Renal cortical epithelial cell (primary cell): Measurements from ENCODE around the gene TACR1. TPM values are rescaled to one million over a fixed set of nuclear protein-coding genes. Genes with fewer than 3 reads are reported as not detected.
"Not testable (repeated sequence)": the region's sequence is repeated elsewhere in the genome, so short reads cannot be mapped to it uniquely, and the experiment has no call there.

Experiments used
- DNase-seq: peaks from one replicate; pipeline ENCODE4 v3.0.0-alpha.2; 2011; ENCODE audit warnings: low read depth
- total RNA-seq: library from RNA; depleted of rRNA; stranded (reverse); fragments of >200 nt; gene quantifications from 2 replicates; pipeline ENCODE4 v1.2.3, GENCODE V29; 2014

The TACR1 gene
- total RNA-seq, 1 donor from 2014 or later = 0.10 TPM

DNA sequence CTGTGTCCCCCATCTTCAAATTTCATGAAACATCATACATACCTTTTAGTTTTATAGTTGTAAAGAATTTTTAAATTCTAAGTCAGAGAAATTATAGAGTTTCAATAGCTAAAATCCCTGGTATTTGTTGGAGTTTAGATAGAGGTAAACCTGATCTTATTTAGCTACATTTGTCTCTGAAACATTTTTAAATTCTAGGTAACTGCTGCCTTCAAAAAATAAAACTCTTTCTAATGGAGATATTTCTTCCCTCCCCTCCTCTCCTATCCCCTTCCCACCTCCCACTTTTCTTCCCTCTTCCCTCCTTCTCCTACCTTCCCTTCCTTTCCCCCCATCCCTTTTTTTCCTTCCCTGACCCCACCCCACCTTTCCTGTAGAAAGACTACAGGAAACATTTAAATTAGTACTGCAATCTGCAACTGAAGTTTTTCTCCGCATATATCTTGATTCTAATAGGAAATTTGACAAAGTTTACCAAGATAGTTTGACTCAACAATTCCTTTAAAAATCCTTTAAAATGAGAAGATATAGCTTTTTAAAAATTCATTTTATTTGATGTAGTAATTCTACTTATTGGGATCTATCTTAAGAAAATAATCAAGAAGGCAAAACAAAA, 4.1 kb downstream of the TACR1 start:
- no peak for DNase-seq

DNA sequence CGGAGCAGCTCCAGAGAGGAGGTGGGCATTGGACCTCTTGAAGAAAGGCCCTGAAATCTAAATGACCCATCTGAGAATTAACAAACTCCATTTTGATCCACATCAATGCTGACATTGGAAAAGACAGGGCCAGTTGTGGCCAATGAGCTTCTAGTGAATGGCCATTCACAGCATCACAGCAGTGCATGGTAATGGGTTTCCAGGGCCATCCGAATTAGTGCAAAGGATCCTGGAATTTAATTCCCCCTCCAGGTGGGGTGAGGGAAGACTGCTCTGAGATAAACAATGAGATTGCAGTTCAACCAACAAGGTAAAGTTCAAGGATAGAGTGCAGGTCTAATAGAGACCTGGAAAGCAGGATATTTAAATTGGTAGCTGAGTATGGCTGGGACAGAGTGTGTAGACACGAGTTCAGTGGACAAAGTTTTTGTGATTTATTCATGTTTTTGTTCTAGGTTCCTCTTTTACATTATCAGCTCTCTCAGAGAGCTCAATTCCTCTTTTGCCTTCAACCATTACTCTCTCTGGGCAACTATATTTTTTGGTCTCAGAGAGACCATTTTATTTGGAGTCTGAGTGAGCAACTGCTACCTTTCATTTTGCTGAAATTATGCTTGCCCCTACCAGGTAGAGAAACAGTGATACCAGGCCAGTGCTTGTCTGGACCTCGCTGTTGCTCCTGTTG, 5.0 kb downstream of the TACR1 start:
- no peak for DNase-seq

DNA sequence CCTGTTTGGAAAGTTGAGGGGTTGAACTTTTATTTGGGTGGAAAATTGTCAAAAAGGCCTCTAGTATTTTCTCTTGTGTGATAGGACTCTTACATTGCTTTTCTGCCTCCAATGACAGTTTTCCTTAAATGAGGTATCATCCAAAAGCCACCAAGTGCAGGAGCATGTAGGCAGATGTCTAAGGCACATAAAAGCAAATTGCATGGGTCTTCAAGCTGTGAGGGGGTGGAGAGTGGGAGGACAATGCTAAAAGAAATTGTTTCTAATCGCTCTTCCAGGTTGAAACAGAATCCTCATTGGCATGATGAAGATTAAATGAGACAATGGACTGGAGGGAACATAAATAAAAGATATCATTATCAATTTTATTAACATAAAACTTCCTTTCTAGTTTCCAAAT, 6.8 kb downstream of the TACR1 start:
- DNase-seq = no peak

DNA sequence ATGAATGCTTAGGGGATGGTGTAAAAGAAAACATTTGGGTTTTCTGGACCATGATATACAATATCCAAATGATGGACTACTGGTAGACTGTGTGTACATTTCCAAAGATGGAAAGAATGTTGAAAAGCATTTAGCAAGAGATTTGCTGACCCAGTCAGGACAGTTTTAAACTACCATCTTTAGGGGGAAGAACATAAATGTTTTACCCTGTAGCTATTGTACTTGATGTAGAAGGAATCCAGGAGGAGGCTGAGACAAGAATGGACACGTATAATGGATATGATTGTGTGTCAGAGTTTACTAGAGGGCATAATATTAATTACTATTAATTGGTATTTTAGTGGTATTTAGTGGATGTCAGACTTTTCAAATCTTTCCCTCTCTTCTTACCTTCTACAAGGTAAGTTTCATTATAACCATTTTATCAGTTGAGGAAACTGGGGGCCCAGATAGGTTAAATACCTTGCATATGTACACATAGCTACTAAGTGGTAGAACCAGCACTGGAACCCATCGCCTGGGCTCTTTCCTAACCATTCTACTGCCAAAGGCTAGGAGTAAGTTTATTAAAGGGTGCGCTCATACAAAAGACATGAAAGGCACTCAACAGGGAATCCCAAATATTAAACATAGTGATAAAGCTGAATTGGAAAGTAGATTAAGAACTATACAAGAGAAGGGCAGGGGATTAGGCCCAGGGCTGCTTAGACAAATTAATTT, 8.9 kb downstream of the TACR1 start:
- DNase-seq = no peak

DNA sequence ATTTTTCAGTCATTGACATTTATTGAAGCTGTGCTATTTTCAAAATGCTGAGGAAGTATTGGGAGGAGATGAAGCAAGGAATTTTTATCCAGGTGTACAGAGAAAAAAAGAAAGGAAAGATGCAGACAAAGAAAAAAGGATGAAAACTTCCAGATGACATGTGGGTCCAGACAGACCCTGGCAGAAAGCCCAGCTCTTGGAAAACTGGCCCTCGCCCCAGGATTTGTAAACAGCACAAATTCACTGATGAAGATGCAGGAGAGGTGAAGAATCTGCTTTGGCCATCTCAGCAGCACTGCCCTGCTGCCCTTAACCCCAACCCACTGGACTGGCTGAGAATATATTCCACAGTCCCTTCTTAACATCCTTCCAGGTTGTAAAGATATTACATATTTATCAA, 12.5 kb downstream of the TACR1 start:
- no peak for DNase-seq

DNA sequence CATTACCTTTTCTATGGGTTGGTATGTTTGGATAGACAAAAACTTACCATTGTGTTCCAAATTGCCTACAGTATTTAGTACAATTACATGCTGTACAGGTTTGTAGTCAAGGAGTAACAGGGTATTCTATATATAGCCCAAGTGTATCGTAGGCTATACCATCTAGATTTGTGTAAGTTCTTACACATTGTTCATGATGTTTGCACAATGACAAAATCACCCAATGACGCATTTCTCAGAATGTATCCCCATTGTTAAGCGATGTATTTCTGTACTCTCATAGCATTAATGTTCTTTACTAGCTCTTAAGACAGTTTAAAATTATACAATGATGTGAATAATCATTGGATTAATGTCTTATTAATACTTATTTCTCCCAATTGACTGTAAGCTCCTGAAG, 16.7 kb downstream of the TACR1 start:
- DNase-seq = no peak

DNA sequence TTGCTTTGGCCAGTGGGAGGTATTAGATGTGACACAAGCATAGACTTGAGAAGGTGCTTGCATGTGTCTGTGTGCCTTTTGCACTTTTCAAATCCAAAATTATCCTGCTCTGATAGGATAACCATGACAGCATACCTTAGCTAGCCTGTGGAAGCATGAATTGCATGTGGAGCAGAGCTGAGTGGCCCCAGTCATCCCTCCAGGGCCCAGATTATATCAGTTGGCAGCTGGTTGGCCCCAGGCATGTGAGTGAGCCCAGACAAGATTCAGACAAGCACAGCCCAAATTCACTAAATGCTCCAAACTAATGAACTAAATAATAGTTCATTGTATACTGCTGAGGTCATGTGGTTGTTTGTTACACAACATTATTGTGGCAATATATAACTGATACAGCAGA, 18.8 kb downstream of the TACR1 start:
- no peak for DNase-seq

DNA sequence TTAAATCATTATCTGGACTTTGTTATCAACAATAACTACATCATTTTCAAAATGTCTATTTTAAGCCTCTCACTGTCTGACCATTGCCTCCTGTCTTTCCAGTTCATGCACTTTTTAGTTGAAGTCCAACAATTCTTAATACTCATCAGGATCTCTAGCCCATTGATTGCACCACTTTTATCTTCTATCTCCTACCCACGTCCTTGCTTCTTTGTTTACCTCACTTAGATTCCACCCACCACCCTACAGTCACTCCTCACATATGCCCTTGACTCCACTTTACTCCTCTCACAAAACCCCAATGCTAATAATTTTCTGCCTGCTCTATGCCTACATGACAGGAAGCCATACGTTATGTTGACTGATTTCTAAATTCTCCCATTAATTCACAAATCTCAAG, 21.9 kb downstream of the TACR1 start:
- no peak for DNase-seq

DNA sequence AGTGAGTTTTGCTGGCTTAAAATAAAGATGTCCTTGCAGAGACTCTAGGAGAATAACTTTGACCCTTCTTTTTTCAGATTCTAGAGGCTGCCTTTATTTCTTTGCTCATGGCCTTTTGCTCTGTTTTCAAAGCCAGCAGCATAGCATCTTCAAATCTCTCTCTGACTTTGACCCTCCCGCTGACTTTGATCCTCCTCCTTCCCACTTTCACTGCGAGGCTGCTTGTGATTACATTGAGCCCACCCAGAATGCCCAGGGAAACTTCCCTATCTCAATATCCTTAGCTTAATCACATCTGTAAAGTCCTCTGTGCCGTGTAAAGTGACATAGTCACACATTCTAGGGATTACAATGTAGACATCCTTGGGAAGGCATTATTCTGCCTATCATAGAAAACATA, 23.9 kb downstream of the TACR1 start:
- DNase-seq = no peak

DNA sequence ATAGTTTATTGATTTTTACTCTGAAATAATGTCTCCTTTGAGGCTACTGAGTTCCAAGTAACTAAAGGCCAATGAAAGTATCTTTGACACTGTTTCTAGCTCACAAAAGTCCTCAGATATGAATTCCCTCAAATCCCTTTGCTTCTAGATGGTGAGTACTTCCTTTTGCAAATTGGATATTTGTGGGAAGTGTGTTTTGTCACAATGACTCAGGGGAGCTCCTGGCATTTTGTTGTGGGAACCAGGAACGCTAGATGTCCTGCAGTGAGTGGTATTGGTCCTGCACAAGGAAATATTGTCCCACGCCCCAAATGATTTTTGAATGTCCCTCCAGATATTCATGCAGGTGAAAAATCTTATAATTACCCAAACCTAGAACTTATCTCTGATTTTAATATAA, 24.3 kb downstream of the TACR1 start:
- DNase-seq = no peak

DNA sequence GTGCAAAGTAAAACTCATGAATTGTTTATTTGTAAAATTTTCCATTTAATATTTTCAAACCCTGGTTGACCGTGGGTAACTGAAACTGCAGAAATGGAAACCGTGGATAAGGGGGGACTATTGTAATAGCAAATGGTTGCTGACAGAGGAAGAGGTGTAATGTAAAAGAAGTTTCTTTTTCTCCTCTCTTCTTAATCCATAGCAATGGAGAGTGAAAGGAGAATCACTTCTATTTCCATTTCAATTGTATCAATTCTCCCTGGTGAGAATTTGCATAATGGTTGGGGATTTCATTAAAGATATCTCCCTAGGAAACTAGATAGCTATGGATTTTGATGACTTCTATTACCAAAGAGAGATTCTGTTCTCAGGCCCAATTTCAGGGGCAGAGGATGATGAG, 24.8 kb downstream of the TACR1 start:
- DNase-seq = no peak

DNA sequence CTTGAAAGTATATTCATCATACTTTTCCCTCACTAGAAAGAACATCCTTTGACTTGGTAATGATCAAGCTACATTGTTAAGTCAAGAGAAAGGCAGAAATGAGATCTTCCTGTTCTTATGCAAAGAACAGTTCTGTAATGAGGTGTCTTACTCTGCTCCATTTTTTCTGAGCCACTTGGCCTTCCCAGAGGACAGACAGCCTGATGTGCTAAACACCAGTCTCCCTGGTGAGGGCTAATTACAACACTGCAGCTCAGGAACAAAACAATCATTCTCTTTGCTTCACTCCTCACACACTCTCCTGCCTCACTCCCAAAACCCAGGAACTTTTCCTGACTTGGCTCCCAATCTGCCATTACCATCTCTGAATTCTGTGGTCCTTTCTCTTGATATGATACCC, 25.6 kb downstream of the TACR1 start:
- no peak for DNase-seq

DNA sequence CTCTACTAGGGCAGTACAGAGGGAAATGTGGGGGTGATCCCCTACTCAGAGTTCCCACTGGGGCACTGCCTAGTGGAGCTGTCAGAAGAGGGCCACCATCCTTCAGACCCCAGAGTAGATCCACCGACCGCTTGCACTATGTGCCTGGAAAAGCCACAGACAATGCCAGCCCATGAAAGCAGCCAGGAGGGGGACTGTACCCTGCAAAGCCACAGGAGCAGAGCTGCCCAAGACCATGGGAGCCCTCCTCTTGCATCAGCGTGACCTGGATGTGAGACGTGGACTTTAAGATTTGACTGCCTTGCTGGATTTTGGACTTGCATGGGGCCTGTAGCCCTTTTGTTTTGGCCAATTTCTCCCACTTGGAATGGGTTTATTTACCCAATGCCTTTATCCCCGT, 27.9 kb downstream of the TACR1 start:
- DNase-seq = not testable (repeated sequence)

DNA sequence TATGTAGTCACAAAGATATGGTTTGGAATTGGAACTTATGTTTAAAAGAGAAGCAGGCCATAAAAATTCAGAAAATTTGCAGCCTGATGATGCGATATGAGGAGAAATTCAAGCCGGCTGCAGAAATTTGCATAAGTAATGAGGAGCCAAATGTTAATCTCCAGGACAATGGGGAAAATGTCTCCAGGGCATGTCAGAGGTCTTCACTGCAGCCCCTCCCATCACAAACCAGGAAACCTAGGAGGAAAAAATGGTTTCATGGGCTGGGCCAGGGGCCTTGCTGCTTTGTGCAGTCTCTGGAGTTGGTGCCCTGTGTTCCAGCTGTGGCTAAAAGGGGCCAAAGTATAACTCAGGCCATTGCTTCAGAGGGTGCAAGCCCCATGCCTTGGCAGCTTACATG, 28.4 kb downstream of the TACR1 start:
- DNase-seq = no peak

DNA sequence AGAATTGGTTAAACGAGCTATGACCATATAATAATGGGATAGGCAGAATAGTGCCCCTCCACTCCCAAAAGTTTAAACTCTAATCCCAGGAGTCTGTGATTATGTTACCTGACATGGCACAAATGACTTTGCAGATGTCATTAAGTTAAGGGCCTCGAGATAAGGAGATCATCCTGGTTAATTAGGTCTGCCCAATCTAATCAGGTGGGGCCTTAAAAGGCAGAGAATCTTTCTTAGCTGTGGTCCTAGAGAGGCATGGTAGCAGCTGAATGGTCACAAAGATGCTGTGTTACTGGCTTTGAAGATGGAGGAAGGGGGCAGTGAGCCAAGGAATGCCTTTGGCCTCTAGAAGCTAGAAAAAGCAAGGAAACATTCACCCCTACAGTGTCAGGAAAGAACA, 31.1 kb downstream of the TACR1 start:
- DNase-seq = no peak

DNA sequence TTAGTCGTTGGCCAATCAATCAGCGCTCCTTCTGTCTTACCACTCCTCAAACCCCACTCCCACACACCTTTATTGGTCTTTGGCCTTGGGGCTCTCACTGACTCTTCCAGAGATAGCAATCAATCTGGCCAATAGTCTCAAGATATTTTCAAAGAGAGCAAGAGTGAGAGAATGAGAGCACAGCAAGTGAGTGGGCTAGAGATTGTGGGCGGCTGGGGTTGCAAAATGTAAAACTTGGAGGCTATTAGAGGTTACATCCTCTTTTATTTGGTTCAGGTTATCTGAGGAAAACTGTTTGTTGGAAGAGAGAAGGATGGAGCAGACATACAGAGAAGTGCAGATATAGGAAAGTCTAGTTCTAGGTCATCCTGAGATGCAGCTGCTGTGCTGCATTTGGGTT, 32.8 kb downstream of the TACR1 start:
- DNase-seq = no peak

DNA sequence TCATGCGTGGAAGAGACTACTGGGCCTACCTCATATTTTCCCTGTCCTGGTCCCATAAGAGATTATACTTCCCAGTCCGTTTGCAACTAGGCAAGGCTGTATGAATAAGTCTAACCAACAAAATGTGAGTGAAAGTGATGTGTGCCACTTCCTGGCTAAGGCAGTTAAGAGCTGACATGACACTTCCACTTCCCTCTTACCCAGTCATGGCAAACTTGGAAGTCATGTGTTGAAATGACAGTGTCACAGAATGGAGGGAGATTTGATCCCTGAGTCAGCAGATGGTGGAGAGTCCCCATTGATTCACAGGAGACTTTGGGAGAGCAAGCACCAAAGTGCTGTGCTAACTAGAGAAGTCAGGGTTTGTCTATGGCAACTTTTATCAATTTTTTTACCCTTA, 36.4 kb downstream of the TACR1 start:
- DNase-seq = no peak

DNA sequence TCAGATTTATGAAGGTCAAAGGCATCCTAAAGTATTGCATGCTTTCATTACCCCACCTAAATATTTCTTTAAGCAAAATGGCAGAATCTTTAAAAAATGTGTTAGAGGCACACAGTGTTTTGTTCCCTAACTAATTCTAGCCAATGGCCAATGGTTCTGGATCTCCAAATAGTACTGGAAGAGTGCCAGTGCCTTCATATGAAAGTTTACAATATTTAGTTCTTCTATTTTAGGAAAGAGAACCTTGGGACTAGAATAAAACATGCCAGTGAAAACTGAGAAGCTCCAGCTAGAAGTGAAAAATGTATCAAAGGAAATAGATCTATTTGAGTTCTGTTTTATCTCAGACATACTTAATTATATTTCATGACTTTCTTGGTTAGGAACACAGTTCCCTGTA, 37.1 kb downstream of the TACR1 start:
- no peak for DNase-seq

DNA sequence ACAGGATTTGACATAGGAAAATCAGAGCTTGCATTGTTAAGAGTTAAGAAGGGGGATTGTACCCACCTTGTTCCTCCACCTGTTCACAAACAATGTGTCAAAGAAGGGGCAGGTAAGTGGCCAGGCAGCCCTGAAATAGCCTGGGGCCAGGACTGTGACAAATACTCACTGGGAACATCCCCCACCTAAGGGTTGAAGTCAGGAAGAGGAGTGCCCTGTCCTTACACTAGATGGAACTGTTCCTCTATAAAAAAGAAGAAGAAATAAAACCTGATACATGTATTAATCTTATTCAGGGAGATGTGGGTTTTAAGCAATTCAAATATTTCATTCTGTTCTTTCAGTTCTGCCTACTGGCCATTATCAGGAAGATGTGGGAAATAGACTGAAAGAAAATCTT, 41.9 kb downstream of the TACR1 start:
- no peak for DNase-seq

DNA sequence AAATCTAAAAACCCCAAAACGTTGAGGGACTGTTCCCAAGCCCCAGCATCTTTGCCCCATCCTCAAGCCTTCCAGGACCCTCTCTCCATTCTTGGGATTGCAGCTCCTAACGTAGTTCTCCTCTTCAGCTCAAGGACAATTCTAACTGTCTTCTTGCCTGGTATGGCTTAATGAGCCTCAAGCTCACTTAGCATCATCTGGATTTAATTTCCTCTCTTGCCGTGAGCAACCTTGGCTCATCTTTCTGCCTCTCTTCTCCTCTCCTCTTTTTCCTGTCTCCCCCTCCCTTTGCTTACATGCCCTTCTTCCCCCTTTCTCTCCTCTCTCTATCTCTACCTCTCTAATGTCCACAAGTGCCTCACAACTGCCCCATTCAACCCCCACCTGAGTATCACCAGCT, 44.2 kb downstream of the TACR1 start:
- DNase-seq = no peak

DNA sequence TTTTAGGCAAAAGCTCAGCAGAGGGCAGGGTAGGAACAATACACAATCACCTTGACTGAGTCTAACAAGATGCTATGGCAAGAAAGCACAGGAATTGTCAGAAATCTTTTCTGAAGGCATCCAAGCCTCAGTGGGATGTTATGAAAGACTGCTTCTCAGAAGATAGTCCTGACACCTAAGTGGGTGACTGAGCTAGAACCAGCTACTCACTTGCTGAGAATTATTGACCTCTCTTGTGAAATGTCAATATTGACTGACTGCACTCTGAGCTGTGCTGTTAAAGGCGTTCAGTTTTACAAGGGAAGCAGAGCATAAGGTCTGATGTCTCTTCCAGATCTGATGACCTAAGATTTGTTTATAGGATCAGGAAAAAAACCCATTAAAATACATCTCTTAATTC, 46.1 kb downstream of the TACR1 start:
- no peak for DNase-seq

DNA sequence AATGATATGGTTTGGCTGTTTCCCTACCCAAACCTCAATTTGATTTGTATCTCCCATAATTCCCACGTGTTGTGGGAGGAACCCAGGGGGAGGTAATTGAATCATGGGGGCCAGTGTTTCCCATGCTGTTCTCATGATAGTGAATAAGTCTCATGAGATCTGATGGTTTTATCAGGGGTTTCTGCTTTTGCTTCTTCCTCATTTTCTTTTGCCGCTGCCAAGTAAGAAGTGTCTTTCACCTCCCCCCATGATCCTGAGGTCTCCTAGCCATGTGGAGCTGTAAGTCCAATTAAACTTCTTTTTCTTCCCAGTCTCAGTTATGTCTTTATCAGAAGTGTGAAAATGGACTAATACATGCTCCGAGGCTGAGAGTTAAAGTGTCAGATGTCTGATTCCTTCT, 47.1 kb downstream of the TACR1 start:
- DNase-seq = not testable (repeated sequence)

DNA sequence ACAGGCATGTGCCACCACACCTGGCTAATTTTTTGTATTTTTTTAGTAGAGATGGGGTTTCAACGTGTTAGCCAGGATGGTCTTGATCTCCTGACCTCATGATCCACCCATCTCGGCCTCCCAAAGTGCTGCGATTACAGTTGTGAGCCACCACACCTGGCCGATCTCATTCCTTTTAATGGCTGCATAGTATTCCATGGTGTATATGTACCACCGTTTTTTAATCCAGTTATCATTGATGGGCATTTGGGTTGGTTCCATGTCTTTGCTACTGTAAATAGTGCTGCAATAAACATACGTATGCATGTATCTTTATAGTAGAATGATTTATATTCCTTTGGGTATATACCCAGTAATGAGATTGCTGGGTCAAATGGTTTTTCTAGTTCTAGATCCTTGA, 51.4 kb downstream of the TACR1 start:
- DNase-seq = not testable (repeated sequence)
